B cell (primary cell): ENCODE measurements around the gene STMP1.

Experiments used
- CTCF ChIP-seq: fragments of 200-600 bp; IDR thresholded peaks from one replicate; pipeline ENCODE4 v1.8.0; 2022; ENCODE audit warnings: antibody characterized with exemption, mild to moderate bottlenecking
- EZH2 ChIP-seq: IDR thresholded peaks from 2 replicates; pipeline ENCODE4 v1.6.1; 2012; ENCODE audit warnings: borderline replicate concordance, low read depth, mild to moderate bottlenecking, moderate library complexity, low read length; ENCODE audit not compliant: insufficient read depth, poor library complexity, severe bottlenecking

- TF ChIP-seq CTCF (no peak), EZH2 (no peak)
Measured at GRCh38 chr7:135618510-135618909, 43.8 kb upstream of the STMP1 start.
